ENCODE data around the gene LSS. TPM values are rescaled to one million over a fixed set of nuclear protein-coding genes. Genes with fewer than 3 reads are reported as not detected.
"Not testable (repeated sequence)": the region's sequence is repeated elsewhere in the genome, so short reads cannot be mapped to it uniquely, and the experiment has no call there.

The LSS gene
- total and polyA plus RNA-seq, 2 of the 8 experiments (the other 6 are each of a cell fraction or from before 2014, with no cell fraction given), result 96.1 to 123 TPM

GRCh38 chr21:46183337-46183909 lies 45.2 kb downstream of the LSS start:
- H2AFZ ChIP-seq (ENCODE audit: low read length); FAIRE-seq; H3K23me2 ChIP-seq (ENCODE audit: low read depth, low read length); H2BK15ac ChIP-seq (ENCODE audit: low read length); H3K14ac ChIP-seq (ENCODE audit: insufficient read length); H2BK120ac ChIP-seq (replicated peaks; ENCODE audit: low read depth, low read length); H3K4ac ChIP-seq (replicated peaks; ENCODE audit: insufficient read length, low read depth, low read length); H4K5ac ChIP-seq (ENCODE audit: insufficient read length, low read depth, low read length); H3K27me3 ChIP-seq (replicated peaks in 1 of 4; ENCODE audit: control insufficient read depth in 3 of 4, extremely low read depth in 1 of 4, insufficient read depth in 3 of 4, low read length in 3 of 4); DNase-seq (ENCODE audit: low read depth in 1 of 2, low spot score in 2 of 2); H3K23ac ChIP-seq (ENCODE audit: insufficient read length); H2AK5ac ChIP-seq (ENCODE audit: low read depth, low read length); H3K9me3 ChIP-seq (ENCODE audit: insufficient read depth in 2 of 2, low read depth in 1 of 2, low read length in 1 of 2); H3K36me3 ChIP-seq (ENCODE audit: control insufficient read depth in 2 of 4, insufficient read depth in 4 of 4, low read length in 3 of 4); H2BK20ac ChIP-seq (ENCODE audit: low read length); H3K79me2 ChIP-seq (ENCODE audit: control insufficient read depth in 1 of 2, insufficient read depth in 2 of 2, low read length in 2 of 2); H3K9ac ChIP-seq (replicated peaks in 1 of 4; ENCODE audit: extremely low read depth in 1 of 4, low read depth in 3 of 4, low read length in 3 of 4); H3K27ac ChIP-seq (ENCODE audit: low read depth, low read length); H3K56ac ChIP-seq (replicated peaks; ENCODE audit: insufficient read length, low read depth, low read length); H3K79me1 ChIP-seq (ENCODE audit: low read depth, low read length): not testable (repeated sequence)
- H3K4me3 ChIP-seq (ENCODE audit: extremely low read depth in 1 of 4, insufficient read depth in 2 of 4, low read depth in 3 of 4, low read length in 4 of 4), result peak overlapping the region; percentile 83 to 98 (median 93)
- H3K4me1 ChIP-seq (replicated peaks in 1 of 4; ENCODE audit: control insufficient read depth in 3 of 4, insufficient read depth in 4 of 4, low read length in 3 of 4), result peaks cover 5 to 20% (median 9%) of the 10 kb centered on the region in 4 experiments; a peak in 6 of 7 replicates
- peak overlapping the region; percentile 71; the same call in 1 of the 2 replicates for H2BK5ac ChIP-seq (ENCODE audit: low read depth, low read length)
- H4K91ac ChIP-seq (replicated peaks; ENCODE audit: insufficient read length, low read length), result peak overlapping the region; percentile 18
- peak overlapping the region; percentile 63; the same call in 1 of the 2 replicates for H2BK12ac ChIP-seq (ENCODE audit: low read depth, low read length)
- CTCF ChIA-PET (ENCODE audit: partially characterized antibody), result interaction anchor here (1.1 to 1.8 kb wide), 4 partner anchors 19 to 41 kb away, joined by 3 to 8 read pairs (median 5); no protein-coding TSS in a partner anchor
- H3K18ac ChIP-seq (ENCODE audit: extremely low read depth, low read length), result peak overlapping the region; percentile 48; the same call in 1 of the 2 replicates
- 0 out of 2 replicates have a peak overlapping the region, but pooled peaks have one; percentile 57 for H4K8ac ChIP-seq (ENCODE audit: extremely low read depth, insufficient read depth, low read length)
- H4K20me1 ChIP-seq (replicated peaks in 1 of 2; ENCODE audit: control insufficient read depth in 1 of 2, insufficient read depth in 2 of 2, low read length in 2 of 2), result peaks cover 0 to 13% of the 10 kb centered on the region in 2 experiments
- H3K4me2 ChIP-seq (ENCODE audit: insufficient read depth in 1 of 2, low read depth in 2 of 2, low read length in 2 of 2), result peak overlapping the region; percentile 87 to 97
- 77% methylated on average over 3 of the region's 13 CpGs; no CpG with 5 or more reads in 1 of the 2 experiments for WGBS, 2 experiments (ENCODE audit: extremely low coverage in 1 of 2, insufficient coverage in 1 of 2, insufficient read length in 1 of 2, insufficient replicate concordance in 2 of 2, low coverage in 1 of 2, low lambda C conversion rate in 2 of 2, missing lambda C conversion rate in 1 of 2)
- POLR2A ChIA-PET (ENCODE audit: partially characterized antibody), result interaction anchor here (0.6 to 1.8 kb wide), 3 partner anchors 41 to 336 kb away, joined by 3 to 6 read pairs (median 3); no protein-coding TSS in a partner anchor

All from H1 (cell line).